Activated naive CD8-positive, alpha-beta T cell treated with anti-CD3 and anti-CD28 coated beads for 36 hours (primary cell): Measurements from ENCODE around the gene GATA2. TPM values are rescaled to one million over a fixed set of nuclear protein-coding genes. Genes with fewer than 3 reads are reported as not detected.

Source experiments
- DNase-seq: peaks from one replicate; pipeline ENCODE4 v3.0.0; 2021
- H3K27ac Mint-ChIP-seq: one replicate; pipeline ENCODE4 v1.8.0; 2022; ENCODE audit warnings: mild to moderate bottlenecking, moderate library complexity, mixed read lengths
- H3K27me3 Mint-ChIP-seq: one replicate; pipeline ENCODE4 v1.8.0; 2022; ENCODE audit warnings: mild to moderate bottlenecking, mixed read lengths
- H3K36me3 Mint-ChIP-seq: one replicate; pipeline ENCODE4 v1.8.0; 2021; ENCODE audit warnings: mild to moderate bottlenecking, mixed read lengths
- H3K4me1 Mint-ChIP-seq: one replicate; pipeline ENCODE4 v1.8.0; 2021; ENCODE audit warnings: mixed read lengths
- H3K4me3 Mint-ChIP-seq: one replicate; pipeline ENCODE4 v1.8.0; 2022; ENCODE audit warnings: mild to moderate bottlenecking, moderate library complexity, mixed read lengths
- H3K9me3 Mint-ChIP-seq: one replicate; pipeline ENCODE4 v1.8.0; 2022; ENCODE audit warnings: mixed read lengths
- total RNA-seq, 2 experiments: library from RNA; stranded (reverse); gene quantifications; one replicate each; pipeline ENCODE4 v1.2.3, GENCODE V29; 2021

GATA2 gene
- total RNA-seq, 2 experiments from 2014 or later, result 0.24 TPM; not detected in 1

- Mint-ChIP-seq H3K9me3 (no peaks in the 10 kb centered on the region), H3K27me3 (peaks cover 71% of the 10 kb centered on the region), H3K36me3 (no peaks in the 10 kb centered on the region), H3K27ac (no peak overlapping the region), H3K4me1 (peaks cover 10% of the 10 kb centered on the region), H3K4me3 (no peak overlapping the region)
- DNase-seq, result no peak
Measured at GRCh38 chr3:128496019-128496601, 3.1 kb upstream of the GATA2 start.

DNA sequence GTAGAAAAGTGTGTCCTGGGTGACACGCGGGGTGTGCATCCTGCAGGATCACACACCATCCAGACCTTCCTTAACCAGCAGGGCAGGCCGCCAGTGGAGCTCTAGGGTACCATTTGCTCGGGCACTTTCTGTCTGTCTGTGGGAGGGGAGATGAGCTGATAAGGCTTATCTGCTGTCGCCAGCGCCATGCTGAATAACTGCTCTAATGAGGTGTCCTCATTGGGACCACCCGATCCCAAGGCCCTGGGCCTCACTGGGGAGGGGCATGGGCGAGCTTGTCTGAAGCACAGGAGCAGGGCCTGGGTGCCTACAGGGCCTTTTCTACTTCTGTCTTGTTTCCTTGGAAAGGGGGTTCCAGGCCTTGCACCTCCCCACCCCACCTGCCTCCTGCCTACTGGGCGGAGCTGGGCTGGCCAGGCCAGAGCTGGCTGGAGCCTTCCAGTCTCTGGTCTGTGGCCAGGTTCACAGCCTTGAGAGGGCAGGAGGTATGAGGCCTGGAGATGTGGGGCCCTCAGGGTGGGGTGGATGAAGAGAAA, 2.5 kb upstream of the GATA2 start:
- H3K27ac Mint-ChIP-seq, result no peak overlapping the region
- no peaks in the 10 kb centered on the region for H3K9me3 Mint-ChIP-seq
- no peak for DNase-seq
- H3K27me3 Mint-ChIP-seq, result peaks cover 71% of the 10 kb centered on the region
- no peak overlapping the region for H3K4me3 Mint-ChIP-seq
- peaks cover 13% of the 10 kb centered on the region for H3K4me1 Mint-ChIP-seq
- H3K36me3 Mint-ChIP-seq, result no peaks in the 10 kb centered on the region

GRCh38 chr3:128494367-128494650, 1.3 kb upstream of the GATA2 start:
- Mint-ChIP-seq H3K36me3 (no peaks in the 10 kb centered on the region), H3K9me3 (no peaks in the 10 kb centered on the region), H3K27ac (no peak overlapping the region), H3K27me3 (peaks cover 75% of the 10 kb centered on the region), H3K4me1 (peaks cover 18% of the 10 kb centered on the region), H3K4me3 (no peak overlapping the region)
- DNase-seq, result no peak

DNA sequence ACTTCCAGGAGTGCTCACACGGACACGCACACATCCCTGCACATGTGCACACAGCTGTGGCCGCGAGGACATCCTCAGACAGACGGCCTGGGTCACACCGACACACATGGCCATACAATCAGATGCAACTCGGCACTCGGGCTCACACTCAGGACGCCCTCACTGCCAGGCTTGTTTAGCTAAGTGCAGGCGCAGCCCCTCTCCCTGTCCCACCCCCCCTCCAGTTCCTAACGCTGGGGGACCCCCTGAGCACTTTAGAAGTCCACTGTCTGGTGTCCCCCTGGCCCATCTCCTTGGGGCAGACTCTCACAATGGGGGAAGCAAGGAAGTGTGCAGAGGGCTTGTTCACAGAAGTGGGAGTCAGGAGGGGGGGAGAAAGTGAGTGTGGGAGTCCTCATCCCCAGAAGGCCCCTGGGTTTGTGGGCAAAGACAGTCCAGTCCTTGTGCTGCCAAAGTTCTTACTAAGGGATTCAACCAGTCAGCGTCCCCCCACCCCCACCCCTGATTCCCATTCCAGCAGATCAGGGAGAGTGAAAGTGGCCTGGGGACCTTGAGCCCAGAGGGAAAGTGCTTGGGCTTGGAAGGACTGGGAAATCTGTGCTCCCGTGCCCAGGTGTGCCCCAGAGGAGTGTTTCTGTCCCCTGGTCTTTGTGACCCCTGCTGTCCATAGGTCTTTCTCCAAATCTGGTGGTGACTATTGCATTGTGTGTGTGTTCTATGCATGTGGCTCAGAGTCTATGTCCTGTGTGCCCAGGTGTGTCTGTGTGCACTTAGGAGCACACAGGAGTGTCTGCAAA, 767 bp upstream of the GATA2 start:
- Mint-ChIP-seq H3K27ac (no peak overlapping the region), H3K27me3 (peaks cover 75% of the 10 kb centered on the region), H3K4me3 (no peak overlapping the region), H3K4me1 (peaks cover 18% of the 10 kb centered on the region), H3K9me3 (no peaks in the 10 kb centered on the region), H3K36me3 (no peaks in the 10 kb centered on the region)
- no peak for DNase-seq

GRCh38 chr3:128491941-128492670, 895 bp downstream of the GATA2 start:
- Mint-ChIP-seq H3K4me3 (no peak overlapping the region), H3K27me3 (peaks cover 80% of the 10 kb centered on the region), H3K27ac (no peak overlapping the region), H3K4me1 (peaks cover 27% of the 10 kb centered on the region), H3K36me3 (no peaks in the 10 kb centered on the region), H3K9me3 (no peaks in the 10 kb centered on the region)
- DNase-seq, result peak; percentile 36

DNA sequence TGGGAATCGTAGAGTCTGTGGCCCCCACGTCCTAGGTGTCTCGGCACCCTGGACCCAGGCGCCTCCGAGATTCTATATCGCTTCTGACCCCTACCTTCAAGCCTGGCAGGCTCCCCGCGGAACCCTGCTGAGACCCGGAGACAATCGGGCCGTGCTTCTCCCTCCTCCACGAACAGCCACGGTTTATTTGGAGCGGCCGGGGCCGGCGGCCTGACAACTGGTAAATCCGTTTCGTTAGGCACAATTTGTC, 1.4 kb downstream of the GATA2 start:
- H3K36me3 Mint-ChIP-seq, result no peaks in the 10 kb centered on the region
- H3K4me1 Mint-ChIP-seq, result peaks cover 29% of the 10 kb centered on the region
- no peak overlapping the region for H3K27ac Mint-ChIP-seq
- no peak overlapping the region for H3K4me3 Mint-ChIP-seq
- DNase-seq, result no peak
- H3K27me3 Mint-ChIP-seq, result peaks cover 80% of the 10 kb centered on the region
- H3K9me3 Mint-ChIP-seq, result no peaks in the 10 kb centered on the region

DNA sequence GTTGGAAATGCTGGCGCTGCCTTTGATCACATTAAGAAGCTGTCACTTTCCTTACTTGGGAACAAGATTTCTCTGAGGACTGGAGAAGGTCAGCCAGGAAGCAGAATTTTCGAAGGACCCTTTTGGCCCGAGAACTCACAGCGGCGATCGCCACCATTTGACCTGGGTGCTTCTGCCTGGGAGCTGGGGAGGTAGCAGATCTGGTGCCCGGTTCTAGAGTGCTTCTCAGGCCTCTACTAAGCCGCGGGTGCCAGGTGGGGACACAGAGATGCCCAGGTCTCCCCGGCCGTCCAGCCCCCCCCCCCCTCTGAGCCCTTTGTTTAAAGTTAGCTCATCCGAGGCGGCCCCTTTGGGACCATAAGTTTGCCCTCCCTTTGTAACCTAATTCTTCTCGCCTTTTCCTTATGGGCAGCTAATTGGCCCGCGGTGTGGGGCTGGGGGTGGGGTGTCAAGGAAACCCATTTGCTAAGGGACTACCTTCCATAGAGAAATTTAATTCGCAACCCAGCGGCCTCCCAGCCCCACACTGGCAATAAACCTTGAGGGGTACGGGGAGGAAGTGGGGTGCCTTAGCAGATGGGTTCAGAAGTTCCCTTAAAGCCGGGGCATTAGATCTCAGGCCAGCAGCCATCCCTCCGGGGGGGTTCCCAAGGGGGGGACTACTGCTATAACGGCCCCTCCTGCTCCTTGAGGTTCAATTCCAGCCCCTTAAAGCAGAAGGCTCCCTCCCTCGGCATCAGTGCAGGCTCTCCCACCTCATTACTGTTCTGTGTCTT, 1.9 kb downstream of the GATA2 start:
- DNase-seq, result no peak
- H3K27me3 Mint-ChIP-seq, result peaks cover 80% of the 10 kb centered on the region
- H3K4me1 Mint-ChIP-seq, result peaks cover 29% of the 10 kb centered on the region
- no peak overlapping the region for H3K27ac Mint-ChIP-seq
- no peak overlapping the region for H3K4me3 Mint-ChIP-seq
- no peaks in the 10 kb centered on the region for H3K9me3 Mint-ChIP-seq
- no peaks in the 10 kb centered on the region for H3K36me3 Mint-ChIP-seq

DNA sequence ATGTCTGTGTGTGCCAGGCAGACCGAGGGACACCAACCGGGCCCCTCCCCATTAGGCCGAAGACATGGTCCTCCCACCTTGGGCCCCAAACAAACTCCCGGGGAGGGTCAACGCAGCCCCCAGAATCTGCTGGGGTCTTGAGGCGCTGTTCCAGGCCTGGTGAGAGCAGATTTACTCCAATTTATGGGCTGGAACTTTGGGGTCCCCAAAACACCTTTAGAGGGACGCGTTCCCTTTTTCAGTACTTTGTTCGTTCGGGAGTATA, 2.4 kb downstream of the GATA2 start:
- DNase-seq, result no peak
- peaks cover 29% of the 10 kb centered on the region for H3K4me1 Mint-ChIP-seq
- no peak overlapping the region for H3K27ac Mint-ChIP-seq
- H3K9me3 Mint-ChIP-seq, result no peaks in the 10 kb centered on the region
- no peaks in the 10 kb centered on the region for H3K36me3 Mint-ChIP-seq
- no peak overlapping the region for H3K4me3 Mint-ChIP-seq
- H3K27me3 Mint-ChIP-seq, result peaks cover 80% of the 10 kb centered on the region

GRCh38 chr3:128489927-128490649, 2.9 kb downstream of the GATA2 start:
- Mint-ChIP-seq H3K9me3 (no peaks in the 10 kb centered on the region), H3K4me1 (peaks cover 29% of the 10 kb centered on the region), H3K4me3 (peak overlapping the region; percentile 73), H3K36me3 (no peaks in the 10 kb centered on the region), H3K27ac (no peak overlapping the region), H3K27me3 (peaks cover 82% of the 10 kb centered on the region)
- no peak for DNase-seq

DNA sequence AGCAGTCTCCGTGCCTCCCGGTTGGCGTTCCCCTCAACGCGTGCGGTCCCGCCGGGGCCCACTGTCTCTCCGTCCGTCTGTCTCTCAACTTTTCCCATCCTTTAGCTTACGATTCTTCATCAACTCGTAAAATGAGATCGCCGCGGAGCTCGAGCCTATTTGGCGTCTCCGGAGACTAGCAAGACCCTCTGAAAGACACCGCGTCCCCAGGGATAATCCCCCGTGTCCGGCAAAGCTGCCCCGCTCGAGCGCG, 3.4 kb downstream of the GATA2 start:
- Mint-ChIP-seq H3K4me3 (peak overlapping the region; percentile 73), H3K27me3 (peaks cover 82% of the 10 kb centered on the region), H3K4me1 (peaks cover 29% of the 10 kb centered on the region), H3K27ac (no peak overlapping the region), H3K36me3 (no peaks in the 10 kb centered on the region), H3K9me3 (no peaks in the 10 kb centered on the region)
- no peak for DNase-seq

- Mint-ChIP-seq H3K4me3 (peak overlapping the region; percentile 48), H3K36me3 (no peaks in the 10 kb centered on the region), H3K27ac (no peak overlapping the region), H3K9me3 (no peaks in the 10 kb centered on the region), H3K4me1 (peaks cover 29% of the 10 kb centered on the region), H3K27me3 (peaks cover 82% of the 10 kb centered on the region)
- peak; percentile 47 for DNase-seq
Measured at GRCh38 chr3:128488991-128489673, 3.9 kb downstream of the GATA2 start.

DNA sequence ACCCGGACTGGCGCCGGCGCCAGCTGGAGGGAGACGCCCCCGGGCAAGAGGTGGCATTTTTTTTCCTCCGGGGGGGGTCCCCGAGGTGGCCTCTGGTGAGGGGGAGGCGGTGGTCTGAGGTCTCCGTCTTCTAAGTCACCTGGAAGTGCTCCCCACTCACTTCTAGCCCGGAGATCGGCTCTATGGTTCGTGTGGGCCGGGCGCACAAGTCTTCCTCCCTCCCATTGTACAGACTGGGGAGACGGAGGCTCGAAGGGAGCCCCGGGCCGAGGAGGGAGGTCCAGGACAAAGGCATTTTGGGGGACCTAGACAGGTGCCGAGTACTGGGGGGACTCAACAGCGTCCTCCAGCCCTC, 4.4 kb downstream of the GATA2 start:
- Mint-ChIP-seq H3K27me3 (peaks cover 82% of the 10 kb centered on the region), H3K4me3 (peak overlapping the region; percentile 48), H3K27ac (no peak overlapping the region), H3K4me1 (peaks cover 33% of the 10 kb centered on the region), H3K36me3 (no peaks in the 10 kb centered on the region), H3K9me3 (no peaks in the 10 kb centered on the region)
- DNase-seq, result no peak

DNA sequence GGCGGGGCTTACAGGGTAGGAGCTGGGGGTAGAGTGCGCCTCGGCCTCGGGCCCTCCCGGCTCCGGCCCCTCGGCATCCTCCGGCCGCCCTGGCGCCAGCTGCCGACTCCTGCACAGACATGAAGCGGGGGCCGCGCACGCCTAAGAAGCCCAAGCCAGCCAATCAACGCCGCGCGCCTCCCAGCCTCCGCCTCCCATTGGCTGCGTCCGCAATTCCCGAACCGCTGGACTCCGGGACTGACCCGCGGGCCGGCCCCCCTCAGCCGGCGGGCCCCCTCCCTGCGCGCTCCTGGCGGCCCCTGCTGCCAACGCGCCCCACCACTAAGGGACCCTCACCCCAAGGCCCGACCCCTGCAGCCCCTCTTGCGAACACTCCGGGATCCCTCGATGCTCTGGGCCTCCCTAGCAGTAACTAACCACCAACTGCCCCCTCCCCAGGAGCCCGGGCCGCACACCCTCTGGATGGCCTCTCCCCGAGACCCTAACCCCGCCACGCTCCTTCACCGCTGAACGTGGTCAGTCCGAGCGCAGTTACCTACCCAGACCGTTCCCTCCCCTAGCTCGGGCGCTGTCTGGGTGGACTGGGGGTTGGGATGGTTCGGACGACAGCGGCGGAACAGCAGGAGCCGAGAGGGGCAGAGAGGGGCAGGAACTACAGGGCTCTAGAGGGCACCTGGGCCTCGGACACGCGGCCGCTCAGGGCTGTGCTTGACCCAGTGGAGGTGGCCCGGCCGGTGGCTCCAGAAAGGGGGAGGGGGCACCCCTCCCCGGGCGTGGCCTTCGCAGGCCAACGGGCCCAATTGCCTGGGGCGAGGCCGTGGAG, 5.0 kb downstream of the GATA2 start:
- Mint-ChIP-seq H3K4me1 (peaks cover 36% of the 10 kb centered on the region), H3K27ac (no peak overlapping the region), H3K27me3 (peaks cover 84% of the 10 kb centered on the region), H3K4me3 (peak overlapping the region; percentile 29), H3K36me3 (no peaks in the 10 kb centered on the region), H3K9me3 (no peaks in the 10 kb centered on the region)
- DNase-seq, result peak; percentile 53

DNA sequence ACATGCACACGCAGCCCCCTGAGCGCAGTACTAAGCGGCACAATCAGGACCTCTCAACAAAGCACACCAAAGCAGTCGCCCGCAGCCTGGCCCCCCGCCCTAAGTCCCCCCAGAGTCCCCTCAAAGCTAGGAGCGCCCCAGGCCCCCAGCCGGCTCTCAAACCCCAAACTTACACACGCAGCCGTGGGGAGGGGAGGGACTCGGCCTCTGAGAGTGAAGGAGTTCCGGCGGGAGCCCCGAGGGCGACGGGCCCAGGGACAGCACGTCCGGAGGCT, 5.5 kb downstream of the GATA2 start:
- no peaks in the 10 kb centered on the region for H3K36me3 Mint-ChIP-seq
- peaks cover 40% of the 10 kb centered on the region for H3K4me1 Mint-ChIP-seq
- peaks cover 89% of the 10 kb centered on the region for H3K27me3 Mint-ChIP-seq
- DNase-seq, result no peak
- H3K27ac Mint-ChIP-seq, result no peak overlapping the region
- H3K4me3 Mint-ChIP-seq, result peak overlapping the region; percentile 72
- no peaks in the 10 kb centered on the region for H3K9me3 Mint-ChIP-seq
